Measurements from ENCODE around the gene WSB2. TPM values are rescaled to one million over a fixed set of nuclear protein-coding genes. Genes with fewer than 3 reads are reported as not detected.

WSB2 gene
- total and polyA plus RNA-seq, 2 of the 8 experiments (the other 6 are each of a cell fraction or from before 2014, with no cell fraction given), result 47.5 to 58.2 TPM

DNA sequence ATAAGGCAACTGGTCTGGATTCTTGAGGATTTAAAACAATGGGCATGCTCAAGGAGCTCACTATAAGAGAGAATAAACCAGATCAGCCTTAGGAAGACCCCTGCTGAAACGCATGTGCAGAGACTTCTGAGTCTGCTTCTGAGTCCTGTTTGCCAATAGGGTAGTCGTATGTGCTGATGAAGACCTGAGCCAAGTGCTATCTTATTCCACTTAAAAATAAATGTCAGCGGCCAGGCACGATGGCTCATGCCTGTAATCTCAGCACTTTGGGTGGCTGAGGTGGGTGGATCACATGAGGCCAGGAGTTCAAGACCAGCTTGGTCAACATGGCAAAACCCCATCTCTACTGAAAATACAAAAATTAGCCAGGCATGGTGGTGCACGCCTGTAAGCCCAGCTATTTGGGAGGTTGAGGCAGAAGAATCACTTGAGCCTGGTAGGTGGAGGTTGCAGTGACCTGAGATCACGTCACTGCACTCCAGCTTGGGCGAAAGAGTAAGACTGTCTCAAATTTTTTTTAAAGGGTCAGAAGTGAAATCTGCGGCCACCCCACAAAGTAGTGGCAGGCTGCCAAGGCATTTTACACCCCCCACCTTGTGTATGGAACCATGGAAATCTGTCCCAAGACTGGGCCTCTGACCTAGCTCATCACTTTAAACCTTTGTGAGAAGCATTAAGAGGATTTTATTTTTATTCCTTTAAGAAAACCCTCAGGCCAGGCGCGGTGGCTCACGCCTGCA lies 24.1 kb downstream of the WSB2 start (continued):
- TF ChIP-seq, protein P1, sequence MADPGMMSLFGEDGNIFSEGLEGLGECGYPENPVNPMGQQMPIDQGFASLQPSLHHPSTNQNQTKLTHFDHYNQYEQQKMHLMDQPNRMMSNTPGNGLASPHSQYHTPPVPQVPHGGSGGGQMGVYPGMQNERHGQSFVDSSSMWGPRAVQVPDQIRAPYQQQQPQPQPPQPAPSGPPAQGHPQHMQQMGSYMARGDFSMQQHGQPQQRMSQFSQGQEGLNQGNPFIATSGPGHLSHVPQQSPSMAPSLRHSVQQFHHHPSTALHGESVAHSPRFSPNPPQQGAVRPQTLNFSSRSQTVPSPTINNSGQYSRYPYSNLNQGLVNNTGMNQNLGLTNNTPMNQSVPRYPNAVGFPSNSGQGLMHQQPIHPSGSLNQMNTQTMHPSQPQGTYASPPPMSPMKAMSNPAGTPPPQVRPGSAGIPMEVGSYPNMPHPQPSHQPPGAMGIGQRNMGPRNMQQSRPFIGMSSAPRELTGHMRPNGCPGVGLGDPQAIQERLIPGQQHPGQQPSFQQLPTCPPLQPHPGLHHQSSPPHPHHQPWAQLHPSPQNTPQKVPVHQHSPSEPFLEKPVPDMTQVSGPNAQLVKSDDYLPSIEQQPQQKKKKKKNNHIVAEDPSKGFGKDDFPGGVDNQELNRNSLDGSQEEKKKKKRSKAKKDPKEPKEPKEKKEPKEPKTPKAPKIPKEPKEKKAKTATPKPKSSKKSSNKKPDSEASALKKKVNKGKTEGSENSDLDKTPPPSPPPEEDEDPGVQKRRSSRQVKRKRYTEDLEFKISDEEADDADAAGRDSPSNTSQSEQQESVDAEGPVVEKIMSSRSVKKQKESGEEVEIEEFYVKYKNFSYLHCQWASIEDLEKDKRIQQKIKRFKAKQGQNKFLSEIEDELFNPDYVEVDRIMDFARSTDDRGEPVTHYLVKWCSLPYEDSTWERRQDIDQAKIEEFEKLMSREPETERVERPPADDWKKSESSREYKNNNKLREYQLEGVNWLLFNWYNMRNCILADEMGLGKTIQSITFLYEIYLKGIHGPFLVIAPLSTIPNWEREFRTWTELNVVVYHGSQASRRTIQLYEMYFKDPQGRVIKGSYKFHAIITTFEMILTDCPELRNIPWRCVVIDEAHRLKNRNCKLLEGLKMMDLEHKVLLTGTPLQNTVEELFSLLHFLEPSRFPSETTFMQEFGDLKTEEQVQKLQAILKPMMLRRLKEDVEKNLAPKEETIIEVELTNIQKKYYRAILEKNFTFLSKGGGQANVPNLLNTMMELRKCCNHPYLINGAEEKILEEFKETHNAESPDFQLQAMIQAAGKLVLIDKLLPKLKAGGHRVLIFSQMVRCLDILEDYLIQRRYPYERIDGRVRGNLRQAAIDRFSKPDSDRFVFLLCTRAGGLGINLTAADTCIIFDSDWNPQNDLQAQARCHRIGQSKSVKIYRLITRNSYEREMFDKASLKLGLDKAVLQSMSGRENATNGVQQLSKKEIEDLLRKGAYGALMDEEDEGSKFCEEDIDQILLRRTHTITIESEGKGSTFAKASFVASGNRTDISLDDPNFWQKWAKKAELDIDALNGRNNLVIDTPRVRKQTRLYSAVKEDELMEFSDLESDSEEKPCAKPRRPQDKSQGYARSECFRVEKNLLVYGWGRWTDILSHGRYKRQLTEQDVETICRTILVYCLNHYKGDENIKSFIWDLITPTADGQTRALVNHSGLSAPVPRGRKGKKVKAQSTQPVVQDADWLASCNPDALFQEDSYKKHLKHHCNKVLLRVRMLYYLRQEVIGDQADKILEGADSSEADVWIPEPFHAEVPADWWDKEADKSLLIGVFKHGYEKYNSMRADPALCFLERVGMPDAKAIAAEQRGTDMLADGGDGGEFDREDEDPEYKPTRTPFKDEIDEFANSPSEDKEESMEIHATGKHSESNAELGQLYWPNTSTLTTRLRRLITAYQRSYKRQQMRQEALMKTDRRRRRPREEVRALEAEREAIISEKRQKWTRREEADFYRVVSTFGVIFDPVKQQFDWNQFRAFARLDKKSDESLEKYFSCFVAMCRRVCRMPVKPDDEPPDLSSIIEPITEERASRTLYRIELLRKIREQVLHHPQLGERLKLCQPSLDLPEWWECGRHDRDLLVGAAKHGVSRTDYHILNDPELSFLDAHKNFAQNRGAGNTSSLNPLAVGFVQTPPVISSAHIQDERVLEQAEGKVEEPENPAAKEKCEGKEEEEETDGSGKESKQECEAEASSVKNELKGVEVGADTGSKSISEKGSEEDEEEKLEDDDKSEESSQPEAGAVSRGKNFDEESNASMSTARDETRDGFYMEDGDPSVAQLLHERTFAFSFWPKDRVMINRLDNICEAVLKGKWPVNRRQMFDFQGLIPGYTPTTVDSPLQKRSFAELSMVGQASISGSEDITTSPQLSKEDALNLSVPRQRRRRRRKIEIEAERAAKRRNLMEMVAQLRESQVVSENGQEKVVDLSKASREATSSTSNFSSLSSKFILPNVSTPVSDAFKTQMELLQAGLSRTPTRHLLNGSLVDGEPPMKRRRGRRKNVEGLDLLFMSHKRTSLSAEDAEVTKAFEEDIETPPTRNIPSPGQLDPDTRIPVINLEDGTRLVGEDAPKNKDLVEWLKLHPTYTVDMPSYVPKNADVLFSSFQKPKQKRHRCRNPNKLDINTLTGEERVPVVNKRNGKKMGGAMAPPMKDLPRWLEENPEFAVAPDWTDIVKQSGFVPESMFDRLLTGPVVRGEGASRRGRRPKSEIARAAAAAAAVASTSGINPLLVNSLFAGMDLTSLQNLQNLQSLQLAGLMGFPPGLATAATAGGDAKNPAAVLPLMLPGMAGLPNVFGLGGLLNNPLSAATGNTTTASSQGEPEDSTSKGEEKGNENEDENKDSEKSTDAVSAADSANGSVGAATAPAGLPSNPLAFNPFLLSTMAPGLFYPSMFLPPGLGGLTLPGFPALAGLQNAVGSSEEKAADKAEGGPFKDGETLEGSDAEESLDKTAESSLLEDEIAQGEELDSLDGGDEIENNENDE (IDR thresholded peaks at IDR 0.05; ENCODE audit: insufficient replicate concordance, low read length), result no peak
